GM23338 (cell line): Measurements from ENCODE around the gene DHRS7B.

Experiments used
- CTCF ChIP-seq, 2 experiments: fragments of 200-600 bp in 1 of 2; sonication (generic) in 1 of 2; conservative IDR thresholded peaks; 2 replicates each; pipeline versions ENCODE4 v1.5.1 to v1.6.1; 2016 to 2017; ENCODE audit warnings: antibody characterized with exemption in 2 of 2, low read depth in 2 of 2, mild to moderate bottlenecking in 2 of 2, moderate library complexity in 1 of 2
- ETS1 ChIP-seq: IDR thresholded peaks from 2 replicates; pipeline ENCODE4 v1.6.1; 2016; ENCODE audit warnings: antibody characterized with exemption
- EZH2 ChIP-seq: fragments of 200-600 bp; sonication (generic); IDR thresholded peaks from one replicate; pipeline ENCODE4 v1.8.0; 2017; ENCODE audit warnings: antibody characterized with exemption, mild to moderate bottlenecking, low read depth; ENCODE audit not compliant: unreplicated experiment
- EZH2phosphoT487 ChIP-seq: fragments of 200-600 bp; sonication (generic); IDR thresholded peaks from one replicate; pipeline ENCODE4 v1.8.1; 2018; ENCODE audit warnings: antibody characterized with exemption; ENCODE audit not compliant: unreplicated experiment
- JUNB ChIP-seq: IDR thresholded peaks from one replicate; pipeline ENCODE4 v1.6.1; 2016; ENCODE audit warnings: antibody characterized with exemption; ENCODE audit not compliant: unreplicated experiment
- NANOG ChIP-seq: IDR thresholded peaks from 2 replicates; pipeline ENCODE4 v1.6.1; 2016; ENCODE audit warnings: antibody characterized with exemption, borderline replicate concordance
- POLR2AphosphoS5 ChIP-seq: IDR thresholded peaks from 2 replicates; pipeline ENCODE4 v1.6.1; 2016; ENCODE audit warnings: antibody characterized with exemption, low read depth
- REST ChIP-seq: IDR thresholded peaks from one replicate; pipeline ENCODE4 v1.6.1; 2018; ENCODE audit warnings: antibody characterized with exemption; ENCODE audit not compliant: unreplicated experiment
- STAT1 ChIP-seq: IDR thresholded peaks from one replicate; pipeline ENCODE4 v1.6.1; 2016; ENCODE audit warnings: antibody characterized with exemption; ENCODE audit not compliant: unreplicated experiment

GRCh38 chr17:21177854-21178600, 51.3 kb downstream of the DHRS7B start:
- TF ChIP-seq CTCF (conservative IDR thresholded peaks at IDR 0.05; ENCODE audit: low read depth in 2 of 2) (no peak), EZH2 (no peak), EZH2phosphoT487 (no peak), POLR2AphosphoS5 (no peak), JUNB (no peak), ETS1 (no peak), STAT1 (no peak), REST (no peak), NANOG (no peak)
